ENCODE measurements around the gene XKR7.

XKR7 gene

DNA sequence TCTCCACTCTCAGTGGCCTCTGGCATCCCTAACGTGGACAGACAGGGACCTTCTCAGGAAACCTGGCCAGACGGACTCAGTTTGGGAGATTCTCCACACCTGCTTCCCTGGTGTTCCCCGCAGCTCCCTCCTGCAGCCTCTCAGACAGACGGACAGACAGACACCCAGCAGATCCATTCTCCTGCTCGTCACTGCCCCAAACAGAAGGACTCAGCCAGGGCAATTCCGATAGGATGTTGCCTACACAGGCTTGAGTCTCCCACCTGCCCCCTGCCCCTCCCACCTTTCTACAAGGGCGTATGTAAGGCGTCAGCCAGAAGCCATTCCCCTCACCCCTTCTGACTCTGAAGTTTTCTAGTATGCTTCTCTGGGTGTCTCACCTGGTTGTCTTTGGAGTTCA is 42.7 kb downstream of the XKR7 start:
- in situ Hi-C loops (cut with MboI; ENCODE audit: low sequenced_read_pairs): no loop called here

DNA sequence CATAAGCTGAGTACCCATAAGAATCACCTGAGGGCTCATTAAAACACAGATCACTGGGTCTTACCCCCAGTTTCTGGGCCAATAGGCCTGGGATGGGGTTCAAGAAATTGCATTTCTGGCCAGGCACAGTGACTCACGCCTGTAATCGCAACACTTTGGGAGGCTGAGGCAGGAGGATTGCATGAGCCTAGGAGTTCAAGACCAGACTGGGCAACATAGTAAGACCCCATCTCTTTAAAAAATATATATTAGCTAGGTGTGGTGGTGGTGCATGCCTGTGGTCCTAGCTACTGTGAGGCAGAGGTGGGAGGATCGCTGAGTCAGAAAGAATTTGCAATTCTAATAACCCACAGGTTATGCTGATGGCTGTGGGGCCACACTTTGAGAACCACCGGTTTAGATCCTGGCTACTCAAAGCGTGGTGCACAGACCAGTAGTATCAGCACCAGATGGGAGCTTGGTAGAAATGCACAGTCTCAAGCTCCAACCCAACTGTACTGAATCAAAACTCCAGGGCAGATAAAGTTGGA is 44.3 kb downstream of the XKR7 start:
- in situ Hi-C loops (cut with MboI; ENCODE audit: low sequenced_read_pairs): no loop called here

DNA sequence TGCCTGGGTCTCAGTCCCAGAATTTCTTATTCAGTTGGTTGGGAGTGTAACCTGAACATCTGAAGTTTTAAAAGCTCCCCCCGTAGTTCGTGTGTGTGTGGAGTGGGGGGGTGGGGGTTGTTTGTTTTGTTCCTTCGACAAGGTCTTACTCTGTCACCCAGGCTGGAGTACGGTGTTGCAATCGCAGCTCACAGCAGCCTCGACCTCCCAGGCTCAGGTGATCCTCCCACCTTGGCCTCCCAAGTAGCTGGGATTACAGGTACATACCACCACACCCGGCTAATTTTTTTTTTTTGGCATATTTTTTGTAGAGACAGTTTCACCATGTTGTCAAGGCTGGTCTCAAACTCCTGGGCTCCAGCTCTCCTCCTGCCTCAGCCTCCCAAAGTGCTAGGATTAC is 45.4 kb downstream of the XKR7 start:
- in situ Hi-C loops (cut with MboI; ENCODE audit: low sequenced_read_pairs): no loop called here

DNA sequence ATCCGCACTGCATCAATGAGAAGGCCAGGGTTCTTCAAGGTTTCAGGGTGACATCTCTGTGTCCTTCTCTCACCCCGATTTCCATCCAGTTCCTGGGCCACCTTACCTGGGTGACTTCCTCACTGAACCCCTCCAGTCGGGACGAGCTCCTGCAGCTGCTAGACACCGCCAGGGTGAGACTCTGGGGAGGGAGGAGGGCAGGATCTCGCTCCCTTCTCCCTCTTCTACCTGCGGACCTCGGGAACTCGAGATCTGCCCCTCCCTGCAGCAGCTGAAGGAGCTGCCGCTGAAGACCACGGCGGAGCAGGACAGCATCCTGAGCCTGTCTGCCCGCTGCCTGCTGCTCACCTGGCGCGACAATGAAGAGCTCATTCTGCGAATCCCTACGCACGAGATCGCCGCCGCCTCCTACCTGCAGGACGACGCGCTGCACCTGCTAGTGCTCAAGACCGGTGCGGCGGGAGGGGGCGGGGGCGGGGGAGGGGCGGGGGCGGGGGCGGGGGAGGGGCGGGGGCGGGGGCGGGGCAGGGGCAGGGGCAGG is 49.8 kb downstream of the XKR7 start:
- in situ Hi-C loops (cut with MboI; ENCODE audit: low sequenced_read_pairs): no loop called here

DNA sequence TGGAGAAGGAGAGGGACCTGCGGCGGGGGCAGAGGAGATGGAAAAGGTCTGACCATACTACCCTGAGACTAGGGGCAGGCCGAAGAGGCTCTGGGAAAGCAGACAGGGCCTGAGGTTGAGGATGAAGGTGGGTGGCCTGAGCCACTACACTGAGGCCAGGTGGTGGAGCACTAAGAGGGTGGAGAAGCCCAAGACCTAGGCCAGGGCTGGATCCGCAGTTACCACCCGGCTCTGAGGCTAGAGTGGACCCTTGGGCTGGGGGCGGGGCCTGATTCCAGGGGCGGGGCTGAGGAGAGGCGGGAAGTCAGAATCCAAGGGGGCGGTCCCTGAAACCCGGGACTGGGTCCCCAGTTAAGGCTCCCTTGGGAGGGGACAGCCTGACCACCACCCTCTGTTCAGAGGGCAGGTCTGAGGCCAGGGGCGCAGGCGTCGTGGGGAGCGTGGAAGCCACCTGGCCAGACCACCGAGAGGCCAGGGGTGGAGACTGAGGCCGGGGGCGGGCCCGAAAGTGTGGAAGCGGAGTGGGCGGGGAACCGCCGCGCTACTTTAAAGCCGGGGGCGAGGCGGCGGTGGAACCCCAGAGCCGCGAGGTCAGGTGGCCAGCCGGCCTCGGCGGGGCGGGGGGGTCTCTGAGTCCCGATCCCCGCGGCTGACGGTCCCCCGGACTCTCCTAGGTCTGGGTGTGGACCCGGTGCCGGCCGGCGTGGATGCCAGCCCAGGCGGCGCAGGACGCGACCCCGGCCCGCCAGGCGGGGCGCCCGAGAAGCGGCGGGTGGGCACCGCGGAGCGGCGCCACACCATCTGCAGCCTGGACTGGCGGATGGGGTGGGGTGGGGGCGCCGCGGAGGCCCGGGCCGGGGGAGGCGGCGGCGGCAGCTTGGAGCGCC is 50.6 kb downstream of the XKR7 start:
- in situ Hi-C loops (cut with MboI; ENCODE audit: low sequenced_read_pairs): no loop called here

DNA sequence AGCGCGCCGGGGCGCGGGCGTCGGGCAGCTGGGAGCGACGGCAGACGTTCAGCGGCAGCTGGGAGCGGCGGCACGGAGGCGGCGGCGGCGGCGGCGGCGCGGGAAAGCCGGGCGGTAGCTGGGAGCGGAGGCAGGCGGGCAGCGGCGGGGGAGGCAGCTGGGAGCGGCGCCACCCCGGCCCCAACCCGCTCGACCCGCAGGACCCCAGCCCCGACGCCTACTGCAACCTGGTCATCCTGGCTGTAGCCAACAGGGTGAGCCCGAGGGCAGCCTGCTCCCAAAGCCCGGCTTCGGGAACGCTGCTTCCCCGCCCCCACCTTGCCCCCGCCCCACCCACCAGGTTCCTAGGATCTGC is 51.2 kb downstream of the XKR7 start:
- in situ Hi-C loops (cut with MboI; ENCODE audit: low sequenced_read_pairs): no loop called here

DNA sequence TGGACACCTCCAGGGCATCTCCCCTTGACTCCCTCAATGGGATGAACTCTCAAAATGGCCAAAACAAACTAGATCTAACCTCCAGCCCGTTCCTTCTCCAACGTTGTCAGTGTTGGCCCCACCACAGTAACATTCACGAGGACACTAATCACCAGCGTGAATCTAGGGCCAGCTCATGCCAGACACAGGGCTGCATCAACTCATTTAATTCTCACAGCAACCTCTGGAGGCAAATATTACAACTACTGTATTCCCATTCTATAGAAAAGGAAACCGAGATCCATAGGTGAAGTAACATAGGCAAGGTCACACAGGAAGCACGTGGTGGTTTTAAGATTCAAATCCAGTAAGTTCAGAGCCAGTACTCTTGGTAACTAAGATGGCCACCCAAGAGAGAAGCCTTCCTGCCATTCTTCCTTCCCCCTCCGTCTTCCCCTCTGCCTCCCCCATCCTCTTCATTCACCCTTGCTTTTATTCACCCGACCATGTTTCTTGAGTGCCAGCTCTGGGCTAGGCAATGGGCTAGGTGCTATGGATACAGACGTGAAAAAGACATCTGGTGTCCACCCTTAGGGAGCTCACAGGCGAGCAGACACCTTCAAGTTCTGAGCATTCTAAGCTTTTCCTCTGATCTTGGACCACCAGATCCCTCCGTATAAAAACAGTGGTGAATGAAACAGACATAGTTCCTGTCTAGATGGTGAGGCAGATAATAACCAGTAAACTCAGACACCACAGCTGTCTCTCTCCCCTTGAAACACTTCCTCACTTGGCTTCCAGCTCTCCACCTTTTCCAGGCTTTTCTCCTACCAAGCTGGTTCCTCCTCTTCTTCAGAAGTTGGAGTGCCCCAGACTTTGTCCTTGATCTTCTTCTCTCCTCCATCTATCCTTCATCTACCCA is 51.9 kb downstream of the XKR7 start:
- in situ Hi-C loops (cut with MboI; ENCODE audit: low sequenced_read_pairs): loop anchor here (10.0 kb wide), 1 partner anchor 195 kb away; no protein-coding TSS in a partner anchor

DNA sequence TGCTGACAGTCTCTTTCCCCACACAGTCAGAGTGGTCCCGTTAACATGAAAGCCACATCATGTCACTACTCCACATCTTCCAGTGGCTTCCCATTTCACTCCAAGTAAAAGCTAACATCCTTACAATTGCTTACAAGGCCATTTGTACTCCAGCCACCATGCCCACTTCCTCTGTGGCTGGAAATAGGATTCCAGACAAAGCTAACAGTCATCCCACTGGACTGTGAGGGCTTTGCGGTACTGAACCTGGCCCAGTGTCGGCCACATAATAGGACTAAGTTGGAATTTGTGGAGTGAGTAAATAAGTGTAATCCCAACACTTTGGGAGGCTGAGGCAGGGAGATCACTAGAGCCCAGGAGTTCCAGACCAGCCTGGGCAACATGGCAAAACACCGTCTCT is 53.1 kb downstream of the XKR7 start:
- in situ Hi-C loops (cut with MboI; ENCODE audit: low sequenced_read_pairs): loop anchor here (10.0 kb wide), 1 partner anchor 196 kb away; no protein-coding TSS in a partner anchor

DNA sequence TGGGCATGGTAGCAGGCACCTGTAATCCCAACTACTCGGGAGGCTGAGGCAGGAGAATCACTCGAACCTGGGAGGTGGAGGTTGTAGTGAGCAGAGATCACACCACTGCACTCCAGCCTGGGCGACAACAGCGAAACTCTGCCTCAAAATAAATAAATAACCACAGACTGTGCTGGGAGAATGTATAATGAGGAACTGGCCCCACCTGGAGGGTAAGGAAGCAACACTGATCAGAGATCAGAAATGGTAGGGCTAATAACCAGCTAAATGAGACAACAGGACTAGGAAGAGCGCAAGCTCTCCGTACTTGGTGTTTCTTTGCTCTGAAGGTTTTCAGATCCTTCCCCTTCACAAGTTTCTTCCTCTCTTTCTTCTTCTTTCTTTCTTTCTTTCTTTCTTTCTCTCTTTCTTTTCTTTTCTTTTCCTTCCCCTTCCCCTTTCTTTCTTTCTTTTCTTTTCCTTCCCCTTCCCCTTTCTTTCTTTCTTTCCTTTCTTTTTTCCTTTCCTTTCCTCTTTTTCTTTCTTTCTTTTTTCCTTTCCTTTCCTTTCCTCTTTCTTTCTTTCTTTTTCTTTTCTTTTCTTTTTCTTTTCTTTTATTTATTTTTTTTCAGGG is 56.8 kb downstream of the XKR7 start:
- in situ Hi-C loops (cut with MboI; ENCODE audit: low sequenced_read_pairs): loop anchor here (10.0 kb wide), 1 partner anchor 200 kb away; no protein-coding TSS in a partner anchor

DNA sequence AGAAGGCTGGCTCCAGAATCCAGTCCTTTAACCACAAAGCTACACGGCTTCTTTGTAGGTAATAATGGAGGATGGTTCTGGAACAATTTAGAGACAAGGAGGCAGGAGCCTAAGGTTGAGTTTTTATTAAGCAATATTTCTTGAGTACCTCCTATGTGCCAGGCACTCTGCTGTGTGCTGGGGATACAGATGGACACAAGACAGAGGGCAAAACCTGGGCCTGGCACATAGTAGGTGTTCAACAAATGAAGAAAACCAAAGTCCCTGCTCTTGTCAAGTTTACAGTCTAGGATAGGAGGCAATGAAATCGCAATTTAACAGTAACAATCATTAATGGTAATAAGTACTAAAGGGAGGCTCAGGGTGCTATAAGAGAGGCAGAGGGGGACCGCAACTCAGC is 59.7 kb downstream of the XKR7 start:
- in situ Hi-C loops (cut with MboI; ENCODE audit: low sequenced_read_pairs): loop anchor here (10.0 kb wide), 1 partner anchor 203 kb away; no protein-coding TSS in a partner anchor

DNA sequence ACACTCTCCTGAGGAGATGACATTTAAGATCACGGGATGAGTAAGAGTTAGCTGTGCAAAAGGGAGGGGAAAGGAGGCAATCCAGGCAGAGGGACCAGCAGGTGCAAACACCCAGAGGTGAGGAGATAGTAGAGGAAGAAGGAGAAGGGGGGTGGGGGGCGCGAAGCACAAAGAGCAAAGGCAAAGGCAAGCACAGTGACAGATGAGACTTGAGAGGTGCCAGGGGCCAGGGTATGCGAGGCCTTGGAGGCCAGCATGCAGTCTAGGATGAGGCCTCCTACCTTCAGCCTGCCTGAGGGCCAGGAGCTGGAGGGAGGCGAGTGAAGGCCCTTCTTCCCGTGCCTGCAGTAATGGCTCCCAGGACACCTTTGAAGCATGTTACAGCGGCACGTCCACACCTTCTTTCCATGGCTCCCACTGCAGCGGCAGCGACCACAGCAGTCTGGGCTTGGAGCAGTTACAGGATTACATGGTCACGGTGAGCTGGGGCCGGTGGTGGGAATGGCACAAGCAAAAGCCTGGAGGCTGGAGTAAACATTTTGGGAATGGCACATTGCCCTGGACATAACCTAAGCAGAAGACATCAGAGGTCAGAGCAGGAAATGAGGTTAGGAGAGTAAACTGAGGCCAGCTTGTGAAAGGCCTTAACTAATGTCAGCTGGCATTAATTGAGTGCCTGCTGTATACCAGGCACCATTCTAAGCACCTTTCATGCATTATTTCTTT is 60.9 kb downstream of the XKR7 start:
- in situ Hi-C loops (cut with MboI; ENCODE audit: low sequenced_read_pairs): loop anchor here (10.0 kb wide), 1 partner anchor 204 kb away; no protein-coding TSS in a partner anchor

DNA sequence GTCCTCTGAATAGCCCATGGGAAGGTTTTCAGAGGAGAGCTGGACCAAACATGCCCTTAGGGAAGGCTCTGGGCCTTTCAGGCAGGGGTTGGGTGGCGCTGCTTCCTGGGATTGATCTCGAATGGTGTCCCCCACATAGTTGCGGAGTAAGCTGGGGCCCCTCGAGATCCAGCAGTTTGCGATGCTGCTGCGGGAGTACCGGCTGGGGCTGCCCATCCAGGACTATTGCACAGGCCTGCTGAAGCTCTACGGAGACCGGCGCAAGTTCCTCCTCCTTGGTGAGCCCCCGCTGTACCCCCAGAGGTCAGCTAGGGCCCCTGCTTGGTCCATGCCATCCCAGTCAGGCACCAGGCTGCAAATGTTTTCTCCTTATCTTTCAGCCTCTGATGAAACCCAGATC is 61.6 kb downstream of the XKR7 start:
- in situ Hi-C loops (cut with MboI; ENCODE audit: low sequenced_read_pairs): loop anchor here (10.0 kb wide), 1 partner anchor 205 kb away; no protein-coding TSS in a partner anchor

DNA sequence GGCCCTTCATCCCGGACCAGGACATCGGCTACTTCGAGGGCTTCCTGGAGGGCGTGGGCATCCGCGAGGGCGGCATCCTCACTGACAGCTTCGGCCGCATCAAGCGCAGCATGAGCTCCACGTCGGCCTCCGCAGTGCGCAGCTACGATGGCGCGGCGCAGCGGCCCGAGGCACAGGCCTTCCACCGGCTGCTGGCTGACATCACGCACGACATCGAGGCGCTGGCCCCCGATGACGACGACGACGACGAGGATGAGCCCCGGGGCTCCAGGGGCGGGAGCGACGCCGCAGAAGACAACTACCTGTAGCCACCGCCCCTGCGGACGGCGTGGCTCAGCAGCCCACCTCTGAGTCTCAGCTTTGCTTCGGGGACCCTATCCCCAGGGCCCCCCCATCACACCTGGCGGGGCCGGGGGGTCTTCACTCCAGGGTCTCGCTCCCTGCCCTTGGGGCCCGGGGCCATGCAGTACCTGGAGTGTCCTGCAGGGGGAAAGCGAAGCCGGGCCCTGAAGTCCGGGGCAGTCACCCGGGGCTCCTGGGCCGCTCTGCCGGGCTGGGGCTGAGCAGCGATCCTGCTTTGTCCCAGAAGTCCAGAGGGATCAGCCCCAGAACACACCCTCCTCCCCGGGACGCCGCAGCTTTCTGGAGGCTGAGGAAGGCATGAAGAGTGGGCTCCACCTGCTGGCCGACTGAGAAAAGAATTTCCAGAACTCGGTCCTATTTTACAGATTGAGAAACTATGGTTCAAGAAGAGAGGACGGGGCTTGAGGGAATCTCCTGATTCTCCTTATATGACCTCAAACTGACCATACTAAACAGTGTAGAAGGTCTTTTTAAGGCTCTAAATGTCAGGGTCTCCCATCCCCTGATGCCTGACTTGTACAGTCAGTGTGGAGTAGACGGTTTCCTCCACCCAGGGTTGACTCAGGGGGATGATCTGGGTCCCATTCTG is 63.3 kb downstream of the XKR7 start:
- in situ Hi-C loops (cut with MboI; ENCODE audit: low sequenced_read_pairs): loop anchor here (5.0 kb wide), 1 partner anchor 51 kb away; no protein-coding TSS in a partner anchor

DNA sequence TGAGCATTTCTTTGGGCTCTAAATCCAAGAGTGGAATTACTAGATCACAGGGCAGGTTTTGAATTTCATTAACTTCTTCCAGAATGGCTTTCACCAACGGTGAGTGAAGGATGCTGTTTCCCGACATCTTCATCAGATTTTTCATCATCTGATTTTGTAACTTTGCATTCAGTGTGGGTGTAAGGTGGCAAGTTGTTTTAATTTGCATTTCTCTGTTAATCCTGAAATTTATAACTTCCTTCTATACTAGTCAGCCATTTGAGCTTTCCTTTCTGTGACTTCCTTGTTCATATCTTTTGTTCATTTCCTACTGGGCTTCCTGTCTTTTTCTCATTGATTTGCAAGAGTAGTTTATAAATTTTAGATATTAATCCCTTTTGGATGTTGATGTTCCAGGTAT is 65.4 kb downstream of the XKR7 start:
- in situ Hi-C loops (cut with MboI; ENCODE audit: low sequenced_read_pairs): loop anchor here (5.0 kb wide), 1 partner anchor 49 kb away; no protein-coding TSS in a partner anchor

DNA sequence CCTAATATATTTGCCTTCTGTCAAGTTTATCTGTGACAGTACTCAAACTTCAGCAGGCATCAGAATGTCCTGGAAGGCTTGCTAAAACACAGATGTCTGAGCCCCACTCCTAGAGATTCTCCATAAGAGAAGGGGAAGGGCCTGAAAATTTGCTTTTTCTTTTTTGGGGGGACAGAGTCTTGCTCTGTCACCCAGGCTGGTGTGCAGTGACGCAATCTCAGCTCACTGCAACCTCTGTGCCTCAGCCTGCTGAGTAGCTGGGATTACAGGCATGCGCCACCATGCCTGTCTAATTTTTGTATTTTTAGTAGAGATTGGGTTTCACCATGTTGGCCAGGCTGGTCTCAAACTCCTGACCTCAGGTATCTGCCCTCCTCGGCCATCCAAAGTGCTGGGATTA is 65.8 kb downstream of the XKR7 start:
- in situ Hi-C loops (cut with MboI; ENCODE audit: low sequenced_read_pairs): loop anchor here (5.0 kb wide), 1 partner anchor 49 kb away; no protein-coding TSS in a partner anchor

DNA sequence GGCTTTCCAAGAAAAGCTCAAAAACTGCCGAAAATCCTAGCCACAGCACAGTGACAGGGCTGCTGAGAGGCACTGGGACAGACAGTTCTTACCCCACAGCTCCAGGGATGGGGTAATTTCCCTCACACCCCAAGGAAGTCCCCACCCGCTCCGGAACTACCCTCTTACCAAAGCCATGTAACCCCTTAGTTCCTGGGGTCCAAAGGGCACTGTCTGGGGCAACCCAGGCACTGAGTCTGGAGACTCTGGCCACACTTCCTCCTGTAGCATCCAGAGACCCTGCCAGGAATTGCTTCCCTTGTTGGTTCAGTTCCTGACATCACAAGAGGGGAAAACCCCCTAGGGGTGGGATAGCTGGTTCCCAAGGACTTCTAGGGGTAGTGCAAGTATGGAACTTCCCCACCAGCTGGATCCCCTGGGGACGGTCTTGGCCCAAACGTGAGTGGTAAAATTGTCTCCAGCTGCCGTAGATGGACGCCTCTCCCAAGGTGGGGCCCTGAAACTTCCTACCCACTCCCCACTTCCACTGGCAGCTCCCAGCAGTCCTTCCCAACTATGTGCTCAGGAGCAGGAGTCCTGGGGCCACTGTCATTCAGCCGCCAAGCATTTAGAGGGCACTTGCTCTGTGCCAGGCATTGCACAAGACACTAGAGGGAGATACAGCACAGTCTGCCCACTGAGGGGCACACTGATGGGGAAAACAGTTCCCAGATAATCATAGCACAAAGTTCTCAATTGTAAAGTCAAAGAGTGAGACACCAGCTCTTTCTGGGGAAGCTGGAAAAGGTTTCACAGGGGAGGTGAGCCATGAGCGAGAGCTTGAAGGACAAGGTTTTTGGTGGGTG is 66.9 kb downstream of the XKR7 start:
- in situ Hi-C loops (cut with MboI; ENCODE audit: low sequenced_read_pairs): loop anchor here (5.0 kb wide), 1 partner anchor 47 kb away; no protein-coding TSS in a partner anchor

DNA sequence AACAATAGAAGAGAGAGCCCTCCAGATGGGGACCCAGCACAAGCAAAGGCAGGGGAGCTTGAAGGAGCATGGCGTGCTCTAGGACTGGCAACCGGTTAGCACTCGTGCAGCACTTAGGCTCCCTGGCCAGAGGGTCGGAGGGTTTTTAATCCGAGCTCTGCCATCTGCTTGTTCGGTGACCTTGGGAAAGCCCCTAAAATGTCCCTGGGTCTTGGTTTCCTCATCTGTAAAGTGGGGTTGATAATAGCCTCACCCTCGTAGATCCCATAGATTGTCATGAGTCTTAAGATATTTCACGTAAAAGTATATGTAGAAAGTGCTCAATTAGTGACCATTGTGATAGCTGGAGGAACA is 67.5 kb downstream of the XKR7 start:
- in situ Hi-C loops (cut with MboI; ENCODE audit: low sequenced_read_pairs): no loop called here

DNA sequence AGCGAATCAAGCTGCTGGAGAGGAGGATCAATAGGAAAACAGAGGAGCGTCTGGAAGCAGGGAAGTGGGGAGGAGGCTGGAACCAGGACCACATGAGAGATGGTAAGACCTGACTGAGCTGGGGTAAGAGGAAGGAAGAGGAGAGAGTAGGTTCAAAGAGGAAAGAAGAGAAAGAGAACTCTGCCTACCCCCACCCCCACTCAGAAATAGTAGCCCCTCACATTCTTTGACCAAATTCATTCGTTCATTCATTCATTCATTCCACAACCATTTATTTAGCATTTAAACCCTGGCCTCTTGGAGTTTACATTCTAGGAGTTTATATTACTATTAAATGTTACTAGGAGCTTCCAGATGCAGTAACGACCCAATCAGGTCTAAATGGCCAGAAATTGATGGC is 68.3 kb downstream of the XKR7 start:
- in situ Hi-C loops (cut with MboI; ENCODE audit: low sequenced_read_pairs): no loop called here

Data from HL-60/S4 (cell line).